IMR-90 (cell line): ENCODE measurements around the gene GKAP1. TPM values are rescaled to one million over a fixed set of nuclear protein-coding genes. Genes with fewer than 3 reads are reported as not detected.

Source experiments
- ATAC-seq: fragments of 200-7000 bp; cut with Tn5 transposase; 2 replicates; pipeline ENCODE4 v1.9.1; 2020; ENCODE audit warnings: low read depth, mild to moderate bottlenecking, moderate library complexity
- BruUV-seq: library from RNA; stranded (reverse); fragments of 400-500 nt; replicated peaks from 2 replicates; lab custom pipeline; 2021; lab: Mats Ljungman, UMichigan
- CTCF ChIA-PET: fragments of 300-600 bp; formaldehyde crosslinking; extraction: SDS; loops from one replicate; lab custom pipeline; 2021; ENCODE audit warnings: antibody characterized with exemption; lab: Yijun Ruan, JAX
- POLR2A ChIA-PET: fragments of 300-600 bp; sonication (Branson Sonifier 250); formaldehyde crosslinking; loops from one replicate; lab custom pipeline; 2022; ENCODE audit warnings: antibody characterized with exemption; ENCODE audit not compliant: unreplicated experiment; lab: Charles Lee
- DNase-seq: peaks from one replicate; pipeline ENCODE4 v3.0.0; 2013
- H2AFZ ChIP-seq: replicated peaks from 2 replicates; pipeline ENCODE3; 2013; ENCODE audit warnings: low read length, mild to moderate bottlenecking; ENCODE audit not compliant: poor library complexity
- H2AK5ac ChIP-seq: 2 replicates; pipeline ENCODE4 v1.6.1; 2013; ENCODE audit warnings: low read depth, low read length, inconsistent platforms
- H2AK9ac ChIP-seq: replicated peaks from 2 replicates; pipeline ENCODE3; 2013; ENCODE audit warnings: mild to moderate bottlenecking, low read depth, low read length, moderate library complexity; ENCODE audit not compliant: poor library complexity
- H2BK120ac ChIP-seq: 2 replicates; pipeline ENCODE4 v1.6.1; 2013; ENCODE audit warnings: low read depth, low read length, inconsistent platforms
- H2BK15ac ChIP-seq: 3 replicates; pipeline ENCODE4 v1.6.1; 2013; ENCODE audit warnings: low read depth, low read length, inconsistent platforms
- H2BK20ac ChIP-seq: 2 replicates; pipeline ENCODE4 v1.6.1; 2013; ENCODE audit warnings: low read depth, mild to moderate bottlenecking, inconsistent platforms, low read length, moderate library complexity
- H2BK5ac ChIP-seq: 2 replicates; pipeline ENCODE4 v1.6.1; 2013; ENCODE audit warnings: mild to moderate bottlenecking, low read depth, low read length, inconsistent platforms; ENCODE audit not compliant: poor library complexity, severe bottlenecking
- H3K14ac ChIP-seq: replicated peaks from 2 replicates; pipeline ENCODE4 v1.6.1; 2013; ENCODE audit warnings: low read depth, low read length, inconsistent platforms
- H3K18ac ChIP-seq: 2 replicates; pipeline ENCODE4 v1.6.1; 2013; ENCODE audit warnings: low read depth, low read length, control low read depth
- H3K23ac ChIP-seq: 2 replicates; pipeline ENCODE4 v1.6.1; 2013; ENCODE audit warnings: low read depth, low read length, inconsistent platforms
- H3K27ac ChIP-seq: 2 replicates; pipeline ENCODE4 v1.5.1; 2013; ENCODE audit warnings: mild to moderate bottlenecking, control low read depth, low read length; ENCODE audit not compliant: insufficient read depth
- H3K27me3 ChIP-seq: 2 replicates; pipeline ENCODE4 v1.6.1; 2013; ENCODE audit warnings: low read length; ENCODE audit not compliant: control insufficient read depth, insufficient read depth
- H3K36me3 ChIP-seq: 2 replicates; pipeline ENCODE4 v1.6.1; 2013; ENCODE audit warnings: low read length, mixed read lengths; ENCODE audit not compliant: control insufficient read depth, insufficient read depth
- H3K4ac ChIP-seq: 2 replicates; pipeline ENCODE4 v1.6.1; 2013; ENCODE audit warnings: low read depth, low read length, inconsistent platforms
- H3K4me1 ChIP-seq: 2 replicates; pipeline ENCODE4 v1.6.1; 2013; ENCODE audit warnings: low read length, mixed read lengths; ENCODE audit not compliant: control insufficient read depth, insufficient read depth
- H3K4me2 ChIP-seq: 2 replicates; pipeline ENCODE4 v1.6.1; 2013; ENCODE audit warnings: low read depth, mild to moderate bottlenecking, control low read depth, low read length, moderate library complexity
- H3K4me3 ChIP-seq: 2 replicates; pipeline ENCODE4 v1.5.1; 2013; ENCODE audit warnings: low read depth, mild to moderate bottlenecking, control low read depth, low read length, moderate library complexity; ENCODE audit not compliant: insufficient read depth
- H3K56ac ChIP-seq: 2 replicates; pipeline ENCODE4 v1.6.1; 2013; ENCODE audit warnings: low read length, inconsistent platforms; ENCODE audit not compliant: insufficient read depth; ENCODE audit errors: extremely low read depth
- H3K79me1 ChIP-seq, 2 experiments: 2 replicates each; pipeline ENCODE4 v1.6.1; 2013; ENCODE audit warnings: low read length in 2 of 2, inconsistent platforms in 1 of 2, low read depth in 1 of 2
- H3K9ac ChIP-seq: 2 replicates; pipeline ENCODE4 v1.6.1; 2013; ENCODE audit warnings: low read depth, low read length, control low read depth
- H3K9me1 ChIP-seq: 2 replicates; pipeline ENCODE4 v1.6.1; 2013; ENCODE audit warnings: low read length, inconsistent platforms; ENCODE audit not compliant: insufficient read depth
- H3K9me3 ChIP-seq: 2 replicates; pipeline ENCODE4 v1.6.1; 2013; ENCODE audit warnings: low read length; ENCODE audit not compliant: control insufficient read depth, insufficient read depth
- H4K20me1 ChIP-seq: 2 replicates; pipeline ENCODE4 v1.6.1; 2013; ENCODE audit warnings: low read length, inconsistent platforms; ENCODE audit not compliant: insufficient read depth
- H4K5ac ChIP-seq: 2 replicates; pipeline ENCODE4 v1.6.1; 2013; ENCODE audit warnings: mild to moderate bottlenecking, low read depth, low read length, control low read depth
- H4K8ac ChIP-seq, 2 experiments: 2 replicates each; pipeline ENCODE4 v1.6.1; 2013; ENCODE audit warnings: low read depth in 2 of 2, low read length in 2 of 2, control low read depth in 1 of 2, inconsistent platforms in 1 of 2
- H4K91ac ChIP-seq: 2 replicates; pipeline ENCODE4 v1.6.1; 2013; ENCODE audit warnings: low read depth, low read length, inconsistent platforms; ENCODE audit not compliant: insufficient read depth
- CEBPB ChIP-seq: IDR thresholded peaks from 2 replicates; pipeline ENCODE4 v1.6.1; 2012; ENCODE audit warnings: low read depth, low read length, improper control_type of control experiment
- FOS ChIP-seq: fragments of 150-350 bp; IDR thresholded peaks from 2 replicates; pipeline ENCODE4 v1.6.1; 2016; ENCODE audit warnings: low read depth, low read length
- MAZ ChIP-seq: IDR thresholded peaks from 2 replicates; pipeline ENCODE4 v1.6.1; 2012; ENCODE audit warnings: low read depth, mild to moderate bottlenecking, low read length, improper control_type of control experiment, moderate library complexity, borderline replicate concordance
- RAD21 ChIP-seq: IDR thresholded peaks from 2 replicates; pipeline ENCODE4 v1.6.1; 2012; ENCODE audit warnings: low read length, improper control_type of control experiment
- RFX5 ChIP-seq: IDR thresholded peaks from 2 replicates; pipeline ENCODE4 v1.8.0; 2012; ENCODE audit warnings: low read depth, mild to moderate bottlenecking, low read length, moderate library complexity
- SMC3 ChIP-seq: fragments of 150-350 bp; IDR thresholded peaks from 2 replicates; pipeline ENCODE4 v1.6.1; 2016; ENCODE audit warnings: low read depth, mild to moderate bottlenecking, antibody characterized with exemption, low read length, moderate library complexity
- WGBS, 2 experiments: methylation state at CpG; one replicate each; pipeline versions ENCODE4 v1.1.5 to v1.1.7; 2013; ENCODE audit warnings: missing lambda C conversion rate in 2 of 2; ENCODE audit not compliant: insufficient read length in 1 of 2; ENCODE audit errors: extremely low coverage in 2 of 2; 5-methylcytosine and 5-hydroxymethylcytosine counted together
- dilution Hi-C: fragments of 300-500 bp; cut with HindIII; formaldehyde crosslinking; loops from one replicate; pipeline ENCODE4 v1.14.3; 2018; ENCODE audit warnings: low sequenced_read_pairs; ENCODE audit not compliant: unreplicated experiment
- in situ Hi-C: fragments of 300-500 bp; cut with MboI; formaldehyde crosslinking; loops from 3 replicates; pipeline ENCODE4 v1.14.3; 2019; ENCODE audit warnings: low sequenced_read_pairs, inconsistent platforms, mixed read lengths
- intact Hi-C: fragments of 100-400 bp; cut with micrococcal nuclease; formaldehyde crosslinking; loops from 2 replicates; pipeline ENCODE4 v1.10.0; 2022
- polyA plus RNA-seq, 3 experiments: library from polyadenylated mRNA; depleted of rRNA; stranded (reverse); fragments of >200 nt; gene quantifications; 2 replicates each; pipeline ENCODE4 v1.2.3, GENCODE V29; 2012; ENCODE audit warnings: low replicate concordance in 1 of 3
- total RNA-seq: library from RNA; depleted of rRNA; stranded (reverse); fragments of >200 nt; gene quantifications from 2 replicates; pipeline ENCODE4 v1.2.3, GENCODE V29; 2012
- TF ChIP-seq, protein P1 (sequence below): conservative IDR thresholded peaks from 2 replicates; pipeline ENCODE4 v1.5.1; 2012; ENCODE audit warnings: mild to moderate bottlenecking, low read depth, low read length, improper control_type of control experiment

The GKAP1 gene
- total and polyA plus RNA-seq, 2 of the 4 experiments (the other 2 are of a cell fraction), result 0.18 to 1.4 TPM

GRCh38 chr9:83714329-83714728 is 103.2 kb downstream of the GKAP1 start:
- H4K20me1 ChIP-seq, result no peaks in the 10 kb centered on the region
- in situ Hi-C loops, result no loop called here
- POLR2A ChIA-PET, result no interaction called here

More at GRCh38 chr9:83714329-83714728, 103.2 kb downstream of the GKAP1 start:
- H2AFZ ChIP-seq, result no peak overlapping the region
- H4K91ac ChIP-seq, result no peak overlapping the region
- H3K27ac ChIP-seq, result no peak overlapping the region
- H3K4ac ChIP-seq, result no peak overlapping the region
- no CpG with 5 or more reads among the region's 3 CpGs for WGBS, 2 experiments
- H2BK5ac ChIP-seq, result no peak overlapping the region
- no peak overlapping the region for H3K4me2 ChIP-seq
- 0 out of 2 replicates have a peak, but pooled peaks cover 2% of the 10 kb centered on the region for H3K9me3 ChIP-seq
- H4K8ac ChIP-seq, result no peak overlapping the region
- H3K4me3 ChIP-seq, result no peak overlapping the region
- no peak overlapping the region for H2AK9ac ChIP-seq
- H2BK15ac ChIP-seq, result no peak overlapping the region
- H2BK20ac ChIP-seq, result no peak overlapping the region
- no peaks in the 10 kb centered on the region for H3K4me1 ChIP-seq
- H3K9ac ChIP-seq, result no peak overlapping the region
- no peaks in the 10 kb centered on the region for H3K9me1 ChIP-seq
- DNase-seq (no peak), ATAC-seq (no peak)
- intact Hi-C loops (no loop called here), dilution Hi-C loops (no loop called here)
- no peak overlapping the region for H2AK5ac ChIP-seq
- no peak overlapping the region for H2BK120ac ChIP-seq
- BruUV-seq, result no TSS peak
- 0 out of 4 replicates have a peak, but pooled peaks cover under 1% of the 10 kb centered on the region in 2 experiments for H3K79me1 ChIP-seq
- H4K5ac ChIP-seq, result no peak overlapping the region
- H3K56ac ChIP-seq, result no peak overlapping the region
- no peak overlapping the region for H3K18ac ChIP-seq
- TF ChIP-seq CEBPB (peak; percentile 65), MAZ (no peak), FOS (no peak), RFX5 (no peak), RAD21 (0 out of 2 replicates have a peak, but pooled peaks have one; percentile 23), SMC3 (no peak)
- TF ChIP-seq, protein P1, sequence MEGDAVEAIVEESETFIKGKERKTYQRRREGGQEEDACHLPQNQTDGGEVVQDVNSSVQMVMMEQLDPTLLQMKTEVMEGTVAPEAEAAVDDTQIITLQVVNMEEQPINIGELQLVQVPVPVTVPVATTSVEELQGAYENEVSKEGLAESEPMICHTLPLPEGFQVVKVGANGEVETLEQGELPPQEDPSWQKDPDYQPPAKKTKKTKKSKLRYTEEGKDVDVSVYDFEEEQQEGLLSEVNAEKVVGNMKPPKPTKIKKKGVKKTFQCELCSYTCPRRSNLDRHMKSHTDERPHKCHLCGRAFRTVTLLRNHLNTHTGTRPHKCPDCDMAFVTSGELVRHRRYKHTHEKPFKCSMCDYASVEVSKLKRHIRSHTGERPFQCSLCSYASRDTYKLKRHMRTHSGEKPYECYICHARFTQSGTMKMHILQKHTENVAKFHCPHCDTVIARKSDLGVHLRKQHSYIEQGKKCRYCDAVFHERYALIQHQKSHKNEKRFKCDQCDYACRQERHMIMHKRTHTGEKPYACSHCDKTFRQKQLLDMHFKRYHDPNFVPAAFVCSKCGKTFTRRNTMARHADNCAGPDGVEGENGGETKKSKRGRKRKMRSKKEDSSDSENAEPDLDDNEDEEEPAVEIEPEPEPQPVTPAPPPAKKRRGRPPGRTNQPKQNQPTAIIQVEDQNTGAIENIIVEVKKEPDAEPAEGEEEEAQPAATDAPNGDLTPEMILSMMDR, result peak; percentile 35; the same call in 1 of the 2 replicates
- no peak overlapping the region for H3K23ac ChIP-seq
- H3K14ac ChIP-seq, result no peak overlapping the region
- CTCF ChIA-PET, result no interaction called here
- no peaks in the 10 kb centered on the region for H3K27me3 ChIP-seq
- no peaks in the 10 kb centered on the region for H3K36me3 ChIP-seq
